ENCODE measurements around the gene ARID1B. TPM values are rescaled to one million over a fixed set of nuclear protein-coding genes. Genes with fewer than 3 reads are reported as not detected.

ARID1B gene
- polyA plus RNA-seq, 1 experiment, result 19.2 TPM

DNA sequence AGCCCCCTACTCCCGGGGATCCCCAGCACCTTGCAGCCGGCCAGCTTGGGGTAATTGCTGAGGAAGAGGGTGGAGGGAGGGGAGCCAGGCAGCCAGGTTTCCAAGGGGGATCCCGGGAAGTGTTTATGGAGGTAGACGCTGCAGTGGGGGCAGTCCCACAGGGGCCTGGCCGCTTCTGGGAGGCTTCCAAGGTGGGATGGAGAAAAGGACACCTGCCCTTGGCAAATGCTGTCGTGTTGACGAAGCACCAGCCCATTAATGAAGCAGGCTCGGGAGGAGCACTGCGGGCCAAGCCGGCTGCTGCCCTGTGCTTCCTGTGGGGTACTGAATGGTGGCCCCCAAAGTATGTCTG lies 463.8 kb downstream of the ARID1B start:
- ChIA-PET POLR2A (no interaction called here), CTCF (no interaction called here)
- TF ChIP-seq, protein P1, sequence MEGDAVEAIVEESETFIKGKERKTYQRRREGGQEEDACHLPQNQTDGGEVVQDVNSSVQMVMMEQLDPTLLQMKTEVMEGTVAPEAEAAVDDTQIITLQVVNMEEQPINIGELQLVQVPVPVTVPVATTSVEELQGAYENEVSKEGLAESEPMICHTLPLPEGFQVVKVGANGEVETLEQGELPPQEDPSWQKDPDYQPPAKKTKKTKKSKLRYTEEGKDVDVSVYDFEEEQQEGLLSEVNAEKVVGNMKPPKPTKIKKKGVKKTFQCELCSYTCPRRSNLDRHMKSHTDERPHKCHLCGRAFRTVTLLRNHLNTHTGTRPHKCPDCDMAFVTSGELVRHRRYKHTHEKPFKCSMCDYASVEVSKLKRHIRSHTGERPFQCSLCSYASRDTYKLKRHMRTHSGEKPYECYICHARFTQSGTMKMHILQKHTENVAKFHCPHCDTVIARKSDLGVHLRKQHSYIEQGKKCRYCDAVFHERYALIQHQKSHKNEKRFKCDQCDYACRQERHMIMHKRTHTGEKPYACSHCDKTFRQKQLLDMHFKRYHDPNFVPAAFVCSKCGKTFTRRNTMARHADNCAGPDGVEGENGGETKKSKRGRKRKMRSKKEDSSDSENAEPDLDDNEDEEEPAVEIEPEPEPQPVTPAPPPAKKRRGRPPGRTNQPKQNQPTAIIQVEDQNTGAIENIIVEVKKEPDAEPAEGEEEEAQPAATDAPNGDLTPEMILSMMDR (IDR thresholded peaks at IDR 0.05; ENCODE audit: low read depth, low read length), result no peak
- Histone ChIP-seq H3K4me3 (ENCODE audit: low read depth, low read length) (no peak overlapping the region), H3K9me3 (ENCODE audit: control insufficient read depth, insufficient read depth, low read length) (peaks cover 3% of the 10 kb centered on the region), H3K27me3 (ENCODE audit: control insufficient read depth, insufficient read depth, low read length) (peaks cover 3% of the 10 kb centered on the region), H3K27ac (ENCODE audit: low read depth, low read length) (no peak overlapping the region)
- no peak for DNase-seq (ENCODE audit: low read depth, low spot score)

DNA sequence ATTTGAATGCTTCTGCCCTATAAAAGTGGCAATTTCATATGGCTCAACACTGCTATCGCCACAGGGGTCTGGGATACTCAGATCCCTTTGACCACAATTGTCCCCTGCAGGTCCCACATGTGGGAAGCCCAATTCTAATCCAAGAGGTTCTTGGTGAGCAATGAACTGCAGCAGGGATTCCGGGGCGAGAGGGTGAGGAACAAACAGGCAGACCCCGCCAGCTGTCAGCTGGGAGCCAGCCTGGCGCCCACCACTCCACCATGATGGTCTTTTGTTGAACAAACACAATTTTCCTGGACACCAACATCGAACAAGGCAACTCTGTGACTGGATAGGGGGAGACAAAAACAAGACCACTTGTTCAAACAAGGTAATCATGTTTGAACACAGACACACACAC lies 465.6 kb downstream of the ARID1B start:
- H3K9me3 ChIP-seq (ENCODE audit: control insufficient read depth, insufficient read depth, low read length), result peaks cover 5% of the 10 kb centered on the region
- H3K4me3 ChIP-seq (ENCODE audit: low read depth, low read length), result no peak overlapping the region
- no peak for DNase-seq (ENCODE audit: low read depth, low spot score)
- no peak overlapping the region for H3K27ac ChIP-seq (ENCODE audit: low read depth, low read length)
- ChIA-PET CTCF (no interaction called here), POLR2A (no interaction called here)
- no peaks in the 10 kb centered on the region for H3K27me3 ChIP-seq (ENCODE audit: control insufficient read depth, insufficient read depth, low read length)
- TF ChIP-seq, protein P1 (IDR thresholded peaks at IDR 0.05; ENCODE audit: low read depth, low read length), result no peak

DNA sequence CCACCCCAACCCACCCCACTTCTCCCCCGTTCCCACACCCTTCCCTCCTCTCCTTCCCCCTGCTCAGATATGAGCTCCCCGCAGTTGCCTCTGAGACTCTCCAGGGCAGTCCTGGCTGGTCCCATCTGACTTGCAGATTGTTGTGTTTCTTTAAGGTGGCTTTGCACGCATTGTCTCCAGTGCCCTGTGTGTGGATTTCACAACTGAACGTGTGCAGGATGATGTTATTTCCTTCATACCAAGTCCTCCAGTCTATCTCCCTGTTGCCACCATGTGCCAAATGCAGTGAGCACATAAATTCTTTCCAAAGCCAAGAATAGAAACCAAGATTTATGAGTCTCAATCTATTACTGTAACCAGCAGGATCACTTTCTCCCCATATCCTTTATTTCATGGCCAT lies 467.0 kb downstream of the ARID1B start:
- H3K27me3 ChIP-seq (ENCODE audit: control insufficient read depth, insufficient read depth, low read length), result no peaks in the 10 kb centered on the region
- POLR2A ChIA-PET, result no interaction called here
- H3K9me3 ChIP-seq (ENCODE audit: control insufficient read depth, insufficient read depth, low read length), result peaks cover 11% of the 10 kb centered on the region
- H3K27ac ChIP-seq (ENCODE audit: low read depth, low read length), result no peak overlapping the region
- no peak overlapping the region for H3K4me3 ChIP-seq (ENCODE audit: low read depth, low read length)
- DNase-seq (ENCODE audit: low read depth, low spot score), result no peak
- TF ChIP-seq, protein P1 (IDR thresholded peaks at IDR 0.05; ENCODE audit: low read depth, low read length), result no peak
- CTCF ChIA-PET, result interaction anchor here (1.2 kb wide), 1 partner anchor 9 kb away, joined by 5 read pairs; no protein-coding TSS in a partner anchor

DNA sequence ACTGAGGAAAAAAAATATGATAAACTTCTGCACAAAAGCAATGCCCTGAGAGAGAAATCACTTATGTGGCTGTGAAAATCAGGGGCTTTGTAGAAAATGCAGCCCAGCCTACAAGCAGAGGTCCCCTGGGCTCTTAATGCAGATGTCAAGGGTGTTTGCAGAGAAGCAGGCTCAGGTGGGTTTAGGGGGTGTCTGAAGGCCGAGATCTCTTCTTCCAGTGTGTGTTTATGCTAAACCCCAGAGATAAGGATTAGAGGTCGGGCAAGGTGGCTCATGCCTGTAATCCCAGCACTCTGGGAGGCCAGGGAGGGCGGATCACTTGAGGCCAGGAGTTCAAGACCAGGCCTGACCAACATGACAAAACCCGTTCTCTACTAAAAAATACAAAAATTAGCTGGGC lies 467.6 kb downstream of the ARID1B start:
- Histone ChIP-seq H3K9me3 (ENCODE audit: control insufficient read depth, insufficient read depth, low read length) (peaks cover 11% of the 10 kb centered on the region), H3K4me3 (ENCODE audit: low read depth, low read length) (no peak overlapping the region), H3K27ac (ENCODE audit: low read depth, low read length) (no peak overlapping the region), H3K27me3 (ENCODE audit: control insufficient read depth, insufficient read depth, low read length) (peaks cover 4% of the 10 kb centered on the region)
- TF ChIP-seq, protein P1 (IDR thresholded peaks at IDR 0.05; ENCODE audit: low read depth, low read length), result no peak
- ChIA-PET CTCF (interaction anchor here (1.2 kb wide), 1 partner anchor 10 kb away, joined by 5 read pairs; no protein-coding TSS in a partner anchor), POLR2A (no interaction called here)
- no peak for DNase-seq (ENCODE audit: low read depth, low spot score)

DNA sequence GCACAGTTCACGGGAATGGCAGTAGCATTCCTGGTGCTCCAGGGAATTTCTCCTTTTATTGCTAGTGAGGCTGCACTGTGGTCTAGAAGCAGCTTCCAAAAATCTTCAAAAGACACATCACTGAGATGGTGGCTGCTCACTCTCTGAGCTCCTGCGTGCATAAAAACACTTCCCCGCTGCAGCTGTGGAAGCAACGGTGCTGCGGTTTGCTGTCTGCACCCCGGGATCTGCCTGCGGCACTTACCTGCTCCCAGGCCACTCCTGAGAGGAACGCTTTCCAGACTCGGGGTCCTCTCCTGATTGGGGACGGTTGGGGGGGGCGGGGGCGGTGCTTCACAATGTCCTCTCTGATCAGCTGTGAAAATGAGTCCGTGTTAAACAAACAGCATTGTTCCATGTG lies 468.3 kb downstream of the ARID1B start:
- H3K27me3 ChIP-seq (ENCODE audit: control insufficient read depth, insufficient read depth, low read length), result peaks cover 11% of the 10 kb centered on the region
- no peak for DNase-seq (ENCODE audit: low read depth, low spot score)
- H3K27ac ChIP-seq (ENCODE audit: low read depth, low read length), result no peak overlapping the region
- no peak overlapping the region for H3K4me3 ChIP-seq (ENCODE audit: low read depth, low read length)
- ChIA-PET POLR2A (no interaction called here), CTCF (no interaction called here)
- TF ChIP-seq, protein P1 (IDR thresholded peaks at IDR 0.05; ENCODE audit: low read depth, low read length), result no peak
- peaks cover 11% of the 10 kb centered on the region for H3K9me3 ChIP-seq (ENCODE audit: control insufficient read depth, insufficient read depth, low read length)

All from AG04450 (cell line).